PC-3 (cell line): ENCODE data around the gene LHX4. TPM values are rescaled to one million over a fixed set of nuclear protein-coding genes. Genes with fewer than 3 reads are reported as not detected.
A peak's percentile ranks its signal among the peaks of the same experiment; 100 is the strongest.

Experiments used
- ATAC-seq: fragments of 200-7000 bp; cut with Tn5 transposase; 2 replicates; pipeline ENCODE4 v1.9.1; 2020; ENCODE audit warnings: mild to moderate bottlenecking, moderate library complexity
- BruUV-seq: library from RNA; stranded (reverse); fragments of 400-500 nt; replicated peaks from 2 replicates; lab custom pipeline; 2021; lab: Mats Ljungman, UMichigan
- CTCF ChIA-PET: fragments of 300-600 bp; sonication (Branson Sonifier 250); formaldehyde crosslinking; loops from one replicate; lab custom pipeline; 2022; ENCODE audit warnings: antibody characterized with exemption; lab: Charles Lee
- POLR2A ChIA-PET: fragments of 300-600 bp; sonication (Branson Sonifier 250); formaldehyde crosslinking; loops from one replicate; lab custom pipeline; 2022; ENCODE audit warnings: antibody characterized with exemption; ENCODE audit not compliant: unreplicated experiment; lab: Charles Lee
- DNase-seq: peaks from one replicate; pipeline ENCODE4 v3.0.0-alpha.2; 2015
- H2AFZ ChIP-seq: fragments of 300-600 bp; sonication (generic); 2 replicates; pipeline ENCODE4 v1.6.0; 2016; ENCODE audit warnings: antibody characterized with exemption, low read length
- H3F3A ChIP-seq: fragments of 300-600 bp; sonication (generic); one replicate; pipeline ENCODE4 v1.6.0; 2017; ENCODE audit warnings: antibody characterized with exemption, low read length, control low read depth, mild to moderate bottlenecking; ENCODE audit not compliant: unreplicated experiment
- H3K27ac ChIP-seq: fragments of 300-600 bp; sonication (generic); 2 replicates; pipeline ENCODE4 v1.5.1; 2016; ENCODE audit warnings: mild to moderate bottlenecking, low read length
- H3K27me3 ChIP-seq: fragments of 300-600 bp; sonication (generic); 2 replicates; pipeline ENCODE4 v1.6.1; 2016; ENCODE audit warnings: low read length, mixed read lengths
- H3K36me3 ChIP-seq: fragments of 300-600 bp; sonication (generic); 2 replicates; pipeline ENCODE4 v1.6.1; 2016; ENCODE audit warnings: low read depth, mixed run types, low read length, mixed read lengths
- H3K4me1 ChIP-seq: fragments of 300-600 bp; sonication (generic); 2 replicates; pipeline ENCODE4 v1.5.1; 2016; ENCODE audit warnings: low read length; ENCODE audit not compliant: insufficient read depth
- H3K4me2 ChIP-seq: fragments of 300-600 bp; sonication (generic); 2 replicates; pipeline ENCODE4 v1.6.0; 2016; ENCODE audit warnings: low read length
- H3K4me3 ChIP-seq: fragments of 300-600 bp; sonication (generic); 2 replicates; pipeline ENCODE4 v1.5.1; 2016; ENCODE audit warnings: mild to moderate bottlenecking, low read length, mixed read lengths
- H3K79me2 ChIP-seq: fragments of 300-600 bp; sonication (generic); 2 replicates; pipeline ENCODE4 v1.6.1; 2017; ENCODE audit warnings: low read length, mixed read lengths
- H3K9ac ChIP-seq: fragments of 300-600 bp; sonication (generic); 2 replicates; pipeline ENCODE4 v1.6.0; 2016; ENCODE audit warnings: mild to moderate bottlenecking, low read length
- H3K9me2 ChIP-seq: fragments of 300-600 bp; sonication (generic); replicated peaks from 2 replicates; pipeline ENCODE4 v1.6.1; 2016; ENCODE audit warnings: mixed run types, low read length, mixed read lengths
- H3K9me3 ChIP-seq: fragments of 300-600 bp; sonication (generic); 2 replicates; pipeline ENCODE4 v1.6.1; 2016; ENCODE audit warnings: low read length, mixed read lengths
- H4K20me1 ChIP-seq: fragments of 300-600 bp; sonication (generic); 2 replicates; pipeline ENCODE4 v1.6.1; 2016; ENCODE audit warnings: low read length, mixed read lengths
- EZH2 ChIP-seq: fragments of 300-600 bp; sonication (generic); IDR thresholded peaks from one replicate; pipeline ENCODE4 v1.6.1; 2017; ENCODE audit warnings: antibody characterized with exemption, mild to moderate bottlenecking, low read length; ENCODE audit not compliant: unreplicated experiment
- EZH2phosphoT487 ChIP-seq: fragments of 300-600 bp; sonication (generic); IDR thresholded peaks from 2 replicates; pipeline ENCODE4 v1.6.1; 2018; ENCODE audit warnings: mild to moderate bottlenecking, antibody characterized with exemption, low read length, borderline replicate concordance
- intact Hi-C: fragments of 100-400 bp; cut with micrococcal nuclease; formaldehyde crosslinking; loops from 2 replicates; pipeline ENCODE4 v1.9.0; 2023
- total RNA-seq: library from RNA; depleted of rRNA; stranded (reverse); fragments of >200 nt; gene quantifications from 2 replicates; pipeline ENCODE4 v1.2.3, GENCODE V29; 2014
- TF ChIP-seq, protein P1 (sequence below): fragments of 300-600 bp; sonication (generic); conservative IDR thresholded peaks from 2 replicates; pipeline ENCODE4 v1.5.1; 2017; ENCODE audit warnings: antibody characterized with exemption, low read depth, mild to moderate bottlenecking, low read length

The LHX4 gene
- total RNA-seq, 1 experiment from 2014 or later: 0.04 TPM

DNA sequence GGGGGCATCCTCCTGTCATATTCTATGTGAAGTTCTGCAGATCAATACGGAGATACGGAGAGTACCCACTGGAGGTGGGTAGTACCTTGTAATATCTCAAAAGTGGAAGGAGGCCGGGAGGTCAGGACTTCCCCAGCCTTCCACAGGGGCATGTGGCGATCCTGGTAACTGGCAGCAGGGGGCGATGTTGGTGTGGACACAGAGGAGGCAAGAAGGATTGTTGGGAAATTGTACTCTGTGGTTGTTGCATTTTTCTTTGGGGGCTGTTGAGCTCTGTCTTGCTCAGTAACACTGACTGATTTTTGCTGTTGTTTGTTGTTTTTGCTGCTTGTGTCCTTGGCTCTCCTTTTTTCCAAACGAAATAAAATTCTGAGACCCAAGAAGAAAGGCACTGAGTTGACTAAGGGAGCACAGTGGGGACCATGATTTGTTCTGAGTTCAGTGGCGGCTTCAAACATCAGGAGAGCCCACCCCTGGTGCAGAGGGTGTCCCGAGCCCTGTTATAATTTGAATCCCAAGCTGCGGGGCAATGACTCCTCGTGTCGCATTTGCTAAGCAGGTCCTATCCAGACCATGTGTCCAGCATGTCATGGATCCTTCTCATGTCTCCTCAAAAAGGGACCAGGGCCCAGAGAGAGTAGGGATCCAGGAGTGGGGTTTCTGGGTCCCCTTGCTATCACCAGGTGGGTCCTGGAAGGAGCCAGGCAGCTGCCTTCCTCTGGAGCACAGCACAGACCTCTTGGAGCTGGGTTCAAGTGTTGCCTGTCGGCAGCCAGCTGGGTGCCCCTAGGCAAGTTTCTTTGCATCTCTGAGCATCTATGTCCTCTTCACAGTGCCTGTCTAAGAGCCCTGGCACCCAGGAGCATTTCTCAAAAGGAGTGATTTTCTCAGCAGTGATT is 22.8 kb downstream of the LHX4 start:
- Histone ChIP-seq H3K4me3 (no peak overlapping the region), H3K9me3 (no peaks in the 10 kb centered on the region), H3K4me2 (no peak overlapping the region), H3K36me3 (no peaks in the 10 kb centered on the region; the same call in 1 of the 2 replicates), H2AFZ (peak overlapping the region; percentile 48; the same call in 1 of the 2 replicates), H4K20me1 (no peaks in the 10 kb centered on the region), H3K79me2 (no peaks in the 10 kb centered on the region), H3K4me1 (peaks cover 2% of the 10 kb centered on the region; the same call in 1 of the 2 replicates), H3K9ac (no peak overlapping the region), H3K27me3 (no peaks in the 10 kb centered on the region), H3K27ac (no peak overlapping the region), H3K9me2 (no peaks in the 10 kb centered on the region), H3F3A (no peaks in the 10 kb centered on the region)
- peak; percentile 74 for ATAC-seq
- POLR2A ChIA-PET: interaction anchor here (0.5 kb wide), 1 partner anchor 344 kb away, joined by 4 read pairs; no protein-coding TSS in a partner anchor
- intact Hi-C loops: loop anchor here (1.0 to 2.0 kb wide), 2 partner anchors 163 to 230 kb away; no protein-coding TSS in a partner anchor
- CTCF ChIA-PET: interaction anchor here (0.6 to 1.2 kb wide), 2 partner anchors 11 to 163 kb away, joined by 3 to 5 read pairs; no protein-coding TSS in a partner anchor
- peak; percentile 72 for DNase-seq
- no TSS peak for BruUV-seq
- TF ChIP-seq EZH2phosphoT487: no peak
- TF ChIP-seq, protein P1, sequence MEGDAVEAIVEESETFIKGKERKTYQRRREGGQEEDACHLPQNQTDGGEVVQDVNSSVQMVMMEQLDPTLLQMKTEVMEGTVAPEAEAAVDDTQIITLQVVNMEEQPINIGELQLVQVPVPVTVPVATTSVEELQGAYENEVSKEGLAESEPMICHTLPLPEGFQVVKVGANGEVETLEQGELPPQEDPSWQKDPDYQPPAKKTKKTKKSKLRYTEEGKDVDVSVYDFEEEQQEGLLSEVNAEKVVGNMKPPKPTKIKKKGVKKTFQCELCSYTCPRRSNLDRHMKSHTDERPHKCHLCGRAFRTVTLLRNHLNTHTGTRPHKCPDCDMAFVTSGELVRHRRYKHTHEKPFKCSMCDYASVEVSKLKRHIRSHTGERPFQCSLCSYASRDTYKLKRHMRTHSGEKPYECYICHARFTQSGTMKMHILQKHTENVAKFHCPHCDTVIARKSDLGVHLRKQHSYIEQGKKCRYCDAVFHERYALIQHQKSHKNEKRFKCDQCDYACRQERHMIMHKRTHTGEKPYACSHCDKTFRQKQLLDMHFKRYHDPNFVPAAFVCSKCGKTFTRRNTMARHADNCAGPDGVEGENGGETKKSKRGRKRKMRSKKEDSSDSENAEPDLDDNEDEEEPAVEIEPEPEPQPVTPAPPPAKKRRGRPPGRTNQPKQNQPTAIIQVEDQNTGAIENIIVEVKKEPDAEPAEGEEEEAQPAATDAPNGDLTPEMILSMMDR: peak; percentile 89
- TF ChIP-seq EZH2: no peak

DNA sequence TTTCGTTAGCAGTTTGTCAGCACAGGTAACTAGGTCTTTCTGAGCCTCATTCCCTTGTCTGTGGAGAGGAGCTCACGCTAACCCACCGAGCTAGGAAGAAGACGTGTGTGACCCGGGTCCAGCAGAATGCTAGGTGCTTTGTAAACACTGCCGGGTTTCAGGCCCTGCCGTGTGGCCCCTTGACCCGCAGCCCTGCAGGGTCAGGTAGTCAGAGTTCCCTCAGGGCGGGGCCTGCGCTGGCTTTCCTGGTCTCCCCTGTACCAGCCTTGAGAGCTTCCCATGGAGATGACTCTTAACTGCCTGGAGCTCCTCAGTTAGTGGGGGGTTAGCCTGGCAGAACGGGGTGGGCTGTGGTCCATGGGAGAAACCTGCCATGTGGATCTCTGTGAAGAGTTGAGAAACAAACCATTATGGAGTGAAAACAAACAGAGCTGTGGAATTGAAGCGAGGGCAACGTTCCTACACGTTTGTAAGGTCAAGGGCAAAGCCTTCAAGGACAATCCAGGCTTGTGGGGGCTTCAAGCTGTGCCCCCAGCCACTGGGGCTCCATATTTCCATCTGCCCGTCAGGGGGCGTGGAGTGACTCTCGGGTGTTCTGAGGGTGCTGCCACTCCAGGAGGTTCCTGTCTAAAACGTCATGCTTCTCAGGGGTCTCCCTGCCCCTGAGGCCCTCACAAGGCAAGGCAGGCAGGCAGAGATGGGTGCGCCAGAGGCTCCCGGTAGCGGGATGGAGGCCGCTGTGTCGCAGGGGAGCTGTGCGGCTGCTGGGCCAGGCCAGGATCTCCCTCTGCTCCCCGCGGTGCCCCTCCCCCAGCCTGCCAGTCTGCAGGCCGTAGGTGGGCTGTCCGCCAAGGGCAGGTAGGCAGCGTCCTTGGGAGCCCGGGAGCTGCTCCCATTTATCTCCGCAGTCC is 23.8 kb downstream of the LHX4 start:
- Histone ChIP-seq H3K4me1 (no peaks in the 10 kb centered on the region), H3K27me3 (no peaks in the 10 kb centered on the region), H3K9me3 (no peaks in the 10 kb centered on the region), H3K9me2 (no peaks in the 10 kb centered on the region), H4K20me1 (no peaks in the 10 kb centered on the region), H3K4me2 (no peak overlapping the region), H3K36me3 (no peaks in the 10 kb centered on the region; the same call in 1 of the 2 replicates), H3F3A (no peaks in the 10 kb centered on the region), H3K4me3 (no peak overlapping the region), H3K79me2 (no peaks in the 10 kb centered on the region), H2AFZ (no peak overlapping the region), H3K9ac (no peak overlapping the region), H3K27ac (no peak overlapping the region)
- DNase-seq (no peak), ATAC-seq (no peak)
- POLR2A ChIA-PET: no interaction called here
- intact Hi-C loops: loop anchor here (2.0 kb wide), 1 partner anchor 229 kb away; no protein-coding TSS in a partner anchor
- CTCF ChIA-PET: no interaction called here
- no TSS peak for BruUV-seq
- TF ChIP-seq EZH2: no peak
- TF ChIP-seq EZH2phosphoT487: no peak
- TF ChIP-seq, protein P1: no peak
